GM12872 (cell line): ENCODE results near the gene TRAPPC3L.

ENCODE experiments used
- TF ChIP-seq, protein P1 (sequence below): IDR thresholded peaks from 3 replicates; pipeline ENCODE4 v1.5.1; 2011; ENCODE audit warnings: low read depth, mild to moderate bottlenecking, low read length, moderate library complexity; ENCODE audit not compliant: insufficient read depth

TRAPPC3L gene

DNA sequence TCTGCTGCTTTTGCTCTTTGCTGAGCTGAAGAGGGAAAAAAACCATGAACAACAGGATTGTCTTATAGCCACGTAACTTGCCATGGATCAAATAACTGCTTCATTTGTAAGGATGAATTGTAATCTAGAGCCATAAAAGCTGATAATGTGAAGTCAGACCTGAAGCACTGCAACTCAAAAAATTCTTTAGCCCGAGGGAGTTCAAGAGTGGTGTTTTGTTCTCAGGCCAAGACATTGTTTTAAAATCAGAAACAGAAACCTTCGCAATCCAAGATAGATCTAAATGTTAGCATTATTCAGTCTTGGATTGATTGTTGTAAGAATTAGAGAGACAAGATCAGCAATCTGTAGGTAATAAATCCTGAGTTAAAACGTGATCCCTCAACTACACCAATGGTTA, at the start of gene TRAPPC3L:
Gene TRAPPC3L, minus strand, starts transcription at position 34 of the 400 bp plus-strand sequence. CDS start 170 bp downstream, outside the sequence.
- TF ChIP-seq, protein P1, sequence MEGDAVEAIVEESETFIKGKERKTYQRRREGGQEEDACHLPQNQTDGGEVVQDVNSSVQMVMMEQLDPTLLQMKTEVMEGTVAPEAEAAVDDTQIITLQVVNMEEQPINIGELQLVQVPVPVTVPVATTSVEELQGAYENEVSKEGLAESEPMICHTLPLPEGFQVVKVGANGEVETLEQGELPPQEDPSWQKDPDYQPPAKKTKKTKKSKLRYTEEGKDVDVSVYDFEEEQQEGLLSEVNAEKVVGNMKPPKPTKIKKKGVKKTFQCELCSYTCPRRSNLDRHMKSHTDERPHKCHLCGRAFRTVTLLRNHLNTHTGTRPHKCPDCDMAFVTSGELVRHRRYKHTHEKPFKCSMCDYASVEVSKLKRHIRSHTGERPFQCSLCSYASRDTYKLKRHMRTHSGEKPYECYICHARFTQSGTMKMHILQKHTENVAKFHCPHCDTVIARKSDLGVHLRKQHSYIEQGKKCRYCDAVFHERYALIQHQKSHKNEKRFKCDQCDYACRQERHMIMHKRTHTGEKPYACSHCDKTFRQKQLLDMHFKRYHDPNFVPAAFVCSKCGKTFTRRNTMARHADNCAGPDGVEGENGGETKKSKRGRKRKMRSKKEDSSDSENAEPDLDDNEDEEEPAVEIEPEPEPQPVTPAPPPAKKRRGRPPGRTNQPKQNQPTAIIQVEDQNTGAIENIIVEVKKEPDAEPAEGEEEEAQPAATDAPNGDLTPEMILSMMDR, result no peak

DNA sequence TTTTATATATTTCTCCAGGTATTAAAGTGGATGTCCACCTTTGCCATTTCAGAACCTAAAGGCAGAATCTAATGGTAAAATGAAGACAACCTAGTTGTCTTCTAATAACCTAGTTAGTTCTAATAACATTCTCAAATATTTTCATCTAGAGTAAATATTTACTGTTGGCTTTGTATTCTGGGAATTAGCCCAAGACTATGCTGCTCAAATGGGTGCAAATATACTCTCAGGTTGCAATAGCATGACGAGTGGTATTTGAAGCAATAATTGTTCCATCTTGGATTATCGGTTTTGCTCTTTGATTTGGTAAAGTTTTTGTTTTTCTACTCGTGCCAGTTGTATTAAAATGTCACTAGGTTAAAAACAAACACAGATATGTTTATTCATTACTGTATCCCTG, 49.8 kb upstream of the TRAPPC3L start:
- TF ChIP-seq, protein P1, result no peak

DNA sequence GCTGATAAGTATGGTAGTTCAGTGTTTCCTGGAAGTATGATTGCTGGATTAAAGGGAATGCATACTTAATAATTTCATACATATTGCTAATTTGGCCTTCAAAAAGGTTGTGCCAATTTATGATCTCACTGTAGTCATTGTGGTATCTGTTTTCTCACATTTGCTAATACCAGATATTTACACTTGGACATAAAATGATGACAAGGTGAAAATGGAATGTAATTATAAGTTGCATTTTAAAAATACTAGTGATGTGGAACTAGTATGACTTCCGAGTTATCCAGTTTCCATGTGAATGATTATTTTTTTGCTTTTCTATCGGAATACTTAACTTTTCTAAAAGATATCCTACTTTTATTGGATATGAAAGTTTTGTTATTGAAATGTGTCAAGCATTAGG, 41.3 kb upstream of the TRAPPC3L start:
- TF ChIP-seq, protein P1, result no peak

DNA sequence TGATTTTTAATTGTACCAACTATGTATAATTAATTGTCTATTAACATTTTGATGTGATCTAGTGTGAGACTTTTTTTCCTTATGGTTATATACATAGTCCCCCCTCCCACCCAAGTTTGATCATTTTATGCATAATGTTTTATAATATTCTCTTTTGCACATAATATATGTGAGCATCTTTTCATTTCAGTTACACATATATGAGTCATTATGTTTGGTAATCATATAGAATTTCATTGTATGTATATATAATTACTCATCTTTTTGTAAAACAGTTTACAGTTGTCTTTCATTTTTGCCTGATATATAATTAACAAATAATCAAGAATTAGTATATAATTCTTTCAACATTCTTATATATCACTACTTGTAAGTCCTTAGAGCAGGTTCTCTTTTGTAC, 40.8 kb upstream of the TRAPPC3L start:
- TF ChIP-seq, protein P1, result no peak

DNA sequence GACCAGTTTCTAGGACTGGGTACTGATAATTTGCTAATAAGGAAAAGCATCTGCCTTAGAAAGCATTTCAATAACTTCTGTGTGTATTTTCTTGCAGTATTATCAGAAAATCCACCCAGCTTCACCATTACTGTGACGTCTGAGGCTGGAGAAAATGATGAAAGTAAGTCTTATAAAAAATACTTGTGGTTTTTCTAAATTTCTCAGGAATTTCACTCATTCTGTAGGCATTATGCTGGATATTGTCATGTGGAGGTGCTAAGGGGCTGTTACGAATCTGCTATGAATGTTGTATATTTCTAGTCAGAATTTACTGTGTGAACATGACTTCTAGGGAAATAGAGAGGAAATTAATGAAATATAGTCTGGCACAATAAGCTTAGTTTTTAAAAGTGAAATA, 34.7 kb upstream of the TRAPPC3L start:
- TF ChIP-seq, protein P1, result no peak

DNA sequence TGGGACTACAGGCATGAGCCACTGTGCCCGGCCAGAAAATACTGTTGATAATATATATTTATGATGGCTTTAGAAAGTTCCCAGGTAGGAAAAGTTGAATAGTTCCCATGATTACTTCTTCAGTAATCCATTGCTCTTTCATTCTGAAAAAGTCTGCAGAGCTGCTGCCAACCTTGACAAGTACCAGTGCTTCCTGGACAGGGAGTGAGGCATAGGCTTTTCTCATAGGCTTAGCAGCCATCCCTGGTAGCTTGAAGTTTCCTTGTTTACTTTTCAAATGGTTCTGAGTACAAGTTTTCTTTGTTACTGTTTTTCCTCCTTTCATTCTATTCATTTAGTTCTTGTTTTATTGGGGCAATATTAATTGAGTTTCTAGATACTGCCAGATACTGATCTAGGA, 33.7 kb upstream of the TRAPPC3L start:
- TF ChIP-seq, protein P1, result no peak

DNA sequence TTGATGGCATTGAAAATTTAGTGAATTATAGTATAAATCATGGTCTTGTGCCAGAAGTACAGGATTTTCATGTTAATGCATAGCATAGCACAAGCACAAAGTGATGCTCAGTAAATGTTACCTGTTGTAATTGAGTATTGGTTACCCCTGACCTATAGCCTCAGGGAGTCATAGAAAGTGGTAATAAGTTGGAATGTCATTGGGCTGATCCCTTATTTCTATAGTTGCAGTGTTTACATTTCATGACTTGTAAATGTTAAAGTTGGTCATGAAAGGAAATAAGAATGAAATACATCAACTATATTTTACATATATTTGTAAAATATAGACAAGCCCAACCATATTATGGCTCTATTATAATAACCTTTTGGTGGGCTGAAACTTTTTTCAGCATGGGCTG, 32.9 kb upstream of the TRAPPC3L start:
- TF ChIP-seq, protein P1, result no peak

DNA sequence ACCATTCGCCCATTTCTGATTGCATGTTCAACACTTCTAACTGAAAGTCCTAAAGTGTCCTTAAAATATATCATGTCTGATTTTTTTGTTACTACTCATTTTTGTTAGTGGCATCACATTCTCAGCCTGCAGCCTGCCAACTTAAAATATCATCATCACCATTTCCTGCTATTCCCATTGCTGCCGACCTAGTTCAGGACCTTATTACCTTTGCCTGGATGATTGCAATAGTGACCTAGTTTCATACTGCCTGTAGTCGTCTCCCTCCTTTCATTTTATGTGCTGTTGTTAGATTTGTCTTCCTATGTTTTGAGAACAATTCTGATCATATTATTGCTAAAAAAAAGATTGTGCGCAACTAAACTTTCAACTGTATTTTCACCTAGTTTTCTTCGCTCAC, 32.0 kb upstream of the TRAPPC3L start:
- TF ChIP-seq, protein P1, result no peak
